Activated CD4-positive, alpha-beta T cell treated with anti-CD3 and anti-CD28 coated beads, Interleukin-2, amount 50 U/mL, for 4 hours (primary cell): ENCODE data around the gene ERO1B.
A peak's percentile ranks its signal among the peaks of the same experiment; 100 is the strongest.

Experiments
- DNase-seq, 2 experiments: peaks; one replicate each; pipeline ENCODE4 v3.0.0-alpha.2; 2020

The ERO1B gene

DNA sequence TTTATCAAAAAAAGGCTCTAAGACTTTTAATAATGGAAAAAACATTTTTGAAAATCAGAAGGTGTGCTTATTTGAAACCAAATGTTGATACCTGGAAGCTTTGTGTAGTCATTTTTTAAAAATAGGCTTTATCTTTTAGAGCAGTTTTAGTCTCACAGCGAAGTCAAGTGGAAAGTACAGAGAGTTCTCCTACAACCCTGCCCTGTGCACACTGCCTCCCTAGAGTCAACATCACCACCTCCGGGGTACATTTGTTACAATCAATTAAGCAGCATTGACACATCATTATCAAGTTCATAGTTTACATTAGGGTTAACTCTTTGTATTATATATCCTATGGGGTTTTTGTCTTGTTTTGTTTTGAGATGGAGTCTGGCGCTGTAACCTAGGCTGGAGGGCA, 10.7 kb upstream of the ERO1B start:
- no peak for DNase-seq

DNA sequence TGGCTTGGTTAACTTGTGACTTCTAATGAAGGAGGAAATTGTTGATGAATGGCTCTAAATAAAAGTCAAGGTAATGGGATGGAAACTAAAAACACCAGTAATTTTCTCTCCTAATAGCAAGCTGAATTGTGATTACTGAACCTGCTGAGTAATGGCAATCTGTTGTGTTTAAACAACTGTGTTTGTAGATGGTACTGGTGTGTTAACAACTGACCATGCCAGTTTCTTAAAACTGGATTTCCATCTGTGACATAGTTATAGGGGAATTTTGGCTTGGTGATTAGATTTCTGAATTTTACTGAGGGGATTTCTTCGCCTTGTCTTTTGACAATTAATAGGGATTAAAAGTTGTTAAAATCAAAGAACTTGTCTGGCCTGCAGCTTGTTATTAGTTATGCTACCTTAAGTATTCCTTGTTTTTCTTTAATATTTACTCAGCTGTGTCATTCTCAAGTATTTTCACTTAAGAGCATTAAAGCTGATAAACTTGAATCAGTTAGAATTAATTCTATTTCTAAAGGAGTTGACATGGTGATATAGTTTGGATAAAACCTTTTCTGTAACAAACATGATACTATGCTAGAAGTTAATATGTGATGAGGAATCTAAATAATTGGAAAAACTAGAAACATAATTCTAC, 7.9 kb upstream of the ERO1B start:
- DNase-seq, result no peak

DNA sequence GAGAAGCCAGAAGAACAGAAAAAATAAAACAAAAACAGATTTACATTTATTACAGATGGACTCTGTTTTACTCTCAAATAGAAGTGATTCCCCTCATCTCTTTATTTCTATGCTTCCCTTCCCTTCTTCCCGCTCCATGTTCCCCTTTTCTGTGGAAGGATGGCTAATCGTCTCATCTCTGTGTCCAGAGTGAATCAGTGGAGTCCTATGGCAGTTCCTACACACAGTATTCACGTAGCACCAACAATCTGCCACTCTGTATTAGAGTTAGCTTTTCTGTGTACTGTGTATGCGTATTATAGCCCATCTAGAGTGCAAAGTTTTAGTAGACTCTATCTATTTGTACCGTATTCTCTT, 6.8 kb upstream of the ERO1B start:
- DNase-seq, result no peak

DNA sequence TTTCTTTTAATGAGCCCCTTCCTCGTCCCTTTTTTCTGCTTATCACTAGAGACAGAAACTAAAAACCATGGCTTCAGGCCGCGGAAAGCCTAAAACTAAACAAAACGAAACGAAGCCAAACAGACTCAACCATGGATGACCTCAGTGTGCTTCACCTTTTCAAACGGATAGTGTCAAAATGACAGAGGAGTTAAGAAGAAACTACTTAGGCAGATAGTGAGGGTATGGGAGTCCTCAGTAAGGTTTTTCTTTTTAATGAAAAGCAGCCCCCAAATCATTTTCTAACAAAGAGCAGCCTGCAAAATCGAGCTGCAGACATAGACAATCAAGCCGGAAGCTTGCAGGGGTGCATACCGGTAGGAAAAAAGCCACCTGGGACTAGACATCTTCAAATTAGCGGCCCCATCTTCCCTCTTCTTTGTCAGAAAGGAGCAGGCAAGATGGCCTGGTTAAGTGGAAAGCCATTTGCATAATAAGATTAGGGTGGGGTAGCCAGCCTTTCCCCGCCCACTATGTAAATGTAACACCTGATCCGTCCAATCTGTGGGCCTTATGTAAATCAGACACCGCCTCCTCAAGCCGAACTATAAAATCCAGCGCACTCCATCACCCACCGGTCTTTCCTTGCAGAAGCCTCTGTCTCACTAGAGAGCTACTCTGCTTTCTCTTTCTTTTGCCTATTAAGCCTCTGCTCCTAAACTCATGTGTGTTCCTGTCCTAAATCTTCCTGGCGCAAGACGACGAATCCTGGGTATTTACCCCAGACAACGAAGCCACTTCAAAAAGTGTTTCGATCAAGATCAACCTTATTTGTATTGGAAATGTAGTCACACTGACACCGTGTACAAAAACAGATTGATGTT, 6.2 kb upstream of the ERO1B start:
- DNase-seq, result no peak

DNA sequence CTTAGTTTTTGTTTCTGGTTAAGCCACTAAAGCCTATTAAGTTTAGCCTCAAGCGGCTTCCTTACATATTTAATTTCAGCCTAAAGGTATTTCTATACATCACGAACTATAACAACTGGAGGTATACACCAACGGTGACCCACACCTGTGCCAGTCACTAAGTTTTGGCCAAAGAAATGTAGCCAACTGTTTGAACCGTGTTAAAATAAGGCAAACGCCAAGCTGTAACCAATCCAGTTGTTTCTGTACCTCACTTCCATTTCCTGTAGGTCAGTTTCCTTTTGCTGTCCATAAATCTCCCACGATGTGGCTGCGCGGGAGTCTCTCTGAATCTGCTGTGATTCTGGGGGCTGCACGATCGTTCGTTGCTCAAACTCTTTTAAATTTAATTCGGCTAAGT, 5.6 kb upstream of the ERO1B start:
- no peak for DNase-seq

DNA sequence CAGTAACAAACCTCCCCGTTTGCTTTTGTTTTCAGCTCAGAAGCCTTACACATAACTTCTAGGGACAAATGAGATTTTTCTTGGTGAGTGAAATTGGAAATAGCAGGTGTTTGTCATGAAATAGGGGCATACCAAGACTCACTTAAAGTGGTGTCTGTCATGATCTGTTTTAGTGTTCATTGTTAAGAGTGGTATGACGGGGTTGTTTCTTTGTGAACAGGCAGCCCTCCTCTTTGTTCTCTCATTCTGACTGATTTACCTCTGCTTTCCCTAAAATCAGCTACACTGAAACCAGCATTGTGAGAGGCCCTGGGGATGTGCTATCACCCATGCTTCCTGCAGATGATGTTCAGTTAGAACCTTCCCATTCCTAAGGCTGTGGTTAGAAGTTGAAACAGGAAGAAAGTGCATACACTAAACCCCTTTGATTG, 2.5 kb upstream of the ERO1B start:
- DNase-seq, result no peak

DNA sequence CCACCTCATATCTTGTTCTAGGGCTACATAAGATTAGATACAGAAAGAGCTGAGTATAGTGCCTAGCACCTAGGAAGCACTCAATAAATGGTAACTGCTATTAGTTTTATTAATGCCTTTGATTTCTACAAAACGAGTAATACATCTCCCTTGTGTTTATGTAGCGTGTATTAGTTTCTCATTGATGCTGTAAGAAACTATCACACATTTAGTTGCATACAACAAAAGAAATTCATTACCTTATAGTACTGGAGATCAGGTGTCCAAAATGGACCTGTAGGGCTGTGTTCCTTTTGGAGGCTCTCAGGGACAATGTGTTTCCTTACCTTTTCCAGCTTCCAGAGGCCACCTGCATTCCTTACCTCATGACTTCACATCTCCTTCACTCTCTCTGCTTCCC, 961 bp upstream of the ERO1B start:
- DNase-seq, result no peak

DNA sequence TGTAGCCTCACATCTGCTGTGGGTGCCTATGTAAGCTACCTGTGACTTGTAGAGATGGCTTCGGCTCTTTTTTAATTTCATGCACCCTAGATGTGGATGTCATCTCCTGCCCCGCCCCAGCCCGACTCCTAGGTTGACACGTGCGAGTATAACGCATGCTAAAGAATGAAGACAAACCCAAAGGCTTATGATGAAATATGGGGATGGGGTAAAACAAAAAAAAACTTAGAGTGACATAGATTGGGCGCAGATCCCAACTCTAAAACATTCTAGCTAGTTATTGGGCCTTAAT, 613 bp upstream of the ERO1B start:
- peak; percentile 37 to 39 for DNase-seq

DNA sequence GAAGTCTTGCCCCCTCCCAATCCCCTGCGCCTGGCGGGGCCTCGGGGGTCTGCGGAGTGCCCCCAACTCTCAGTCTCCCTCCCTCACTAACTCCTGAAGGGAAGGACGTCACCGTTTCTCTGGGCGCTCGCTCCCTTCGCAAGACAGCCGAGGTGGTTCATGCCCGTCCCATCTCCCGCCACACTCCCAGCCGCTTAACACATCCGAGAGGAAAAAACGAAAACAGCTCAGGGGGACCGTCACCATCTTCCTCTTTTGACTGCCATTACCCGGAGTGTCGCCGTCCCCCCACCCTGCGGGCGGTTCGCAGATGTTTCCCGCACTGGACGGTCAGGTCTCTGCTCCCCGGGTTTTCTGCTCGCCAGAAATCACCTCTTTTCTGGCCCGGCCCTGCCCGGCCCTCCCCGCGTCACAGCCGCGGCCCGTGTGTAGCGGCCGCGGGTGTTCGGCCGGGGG, 532 bp downstream of the ERO1B start:
- peak; percentile 7 to 15 for DNase-seq

DNA sequence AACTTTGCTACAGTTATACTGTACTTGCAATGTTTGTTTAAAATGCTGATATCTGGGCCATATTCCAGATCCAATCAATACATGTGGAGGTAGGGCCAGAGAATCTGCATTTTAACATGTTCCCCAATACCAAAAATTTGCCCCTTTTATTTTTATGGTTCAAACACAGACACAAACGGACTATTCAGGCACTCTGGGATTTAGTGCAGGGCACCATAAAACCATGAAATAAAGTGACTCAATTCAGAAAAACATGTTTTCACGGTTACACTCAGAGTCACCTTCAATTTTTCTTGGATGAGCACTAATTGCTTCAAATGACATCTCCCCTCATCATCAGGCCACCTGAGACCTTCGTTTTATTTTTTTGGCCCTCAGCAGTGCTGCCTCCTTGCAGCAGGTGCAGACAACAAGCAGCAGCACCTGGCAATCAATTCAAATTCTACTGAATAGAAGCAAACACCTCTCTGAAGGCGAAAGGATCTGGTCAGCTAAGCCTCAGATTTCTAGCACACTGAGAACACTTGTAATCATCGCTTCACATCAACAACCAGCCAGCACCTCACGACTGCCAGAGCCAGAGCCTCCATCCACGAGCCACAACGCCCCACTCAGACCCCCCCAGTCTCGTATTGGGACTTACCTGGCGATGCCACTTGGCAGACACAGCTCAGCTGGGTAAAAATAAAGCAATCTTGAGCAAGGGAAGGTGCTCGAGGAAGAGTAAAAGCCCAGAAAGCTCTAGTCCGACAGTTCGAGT, 1.1 kb downstream of the ERO1B start:
- peak; percentile 8 to 13 for DNase-seq

DNA sequence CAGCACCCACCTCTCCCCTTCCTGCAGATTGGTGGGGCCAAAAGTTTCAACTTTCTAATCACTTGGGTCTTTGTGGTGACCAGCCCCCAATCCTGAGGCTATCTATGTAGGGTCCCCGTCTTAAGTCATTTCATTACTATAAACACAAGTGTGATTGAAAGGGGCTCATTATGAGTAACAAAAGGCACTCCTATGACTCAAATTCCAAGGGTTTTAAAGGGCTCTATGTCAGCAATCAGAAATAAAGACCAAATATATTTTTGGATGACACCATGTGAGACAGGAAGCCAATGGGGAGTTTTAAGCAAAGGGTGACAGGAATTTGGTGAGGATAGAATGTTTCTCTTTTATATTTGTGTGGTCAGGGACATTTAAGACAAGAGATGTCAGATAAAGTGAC, 6.2 kb downstream of the ERO1B start:
- DNase-seq, result no peak

DNA sequence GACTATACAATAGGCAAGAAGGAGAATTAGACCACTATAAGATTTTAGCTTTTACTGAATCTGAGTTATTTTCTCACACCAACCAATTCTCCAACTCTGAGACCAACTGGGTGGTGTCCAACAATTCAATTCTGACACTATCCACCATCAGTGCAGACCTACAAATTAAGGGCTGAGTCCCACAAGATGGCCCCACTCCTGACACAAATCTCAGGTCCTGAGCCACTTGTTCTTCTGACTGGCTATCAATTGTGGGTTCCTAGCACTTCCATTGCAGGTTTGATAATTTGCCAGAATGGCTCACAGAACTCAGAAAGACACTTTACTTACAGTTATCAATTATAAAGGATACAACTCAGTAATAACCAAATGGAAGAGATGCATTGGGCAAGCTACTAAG, 6.7 kb downstream of the ERO1B start:
- no peak for DNase-seq

DNA sequence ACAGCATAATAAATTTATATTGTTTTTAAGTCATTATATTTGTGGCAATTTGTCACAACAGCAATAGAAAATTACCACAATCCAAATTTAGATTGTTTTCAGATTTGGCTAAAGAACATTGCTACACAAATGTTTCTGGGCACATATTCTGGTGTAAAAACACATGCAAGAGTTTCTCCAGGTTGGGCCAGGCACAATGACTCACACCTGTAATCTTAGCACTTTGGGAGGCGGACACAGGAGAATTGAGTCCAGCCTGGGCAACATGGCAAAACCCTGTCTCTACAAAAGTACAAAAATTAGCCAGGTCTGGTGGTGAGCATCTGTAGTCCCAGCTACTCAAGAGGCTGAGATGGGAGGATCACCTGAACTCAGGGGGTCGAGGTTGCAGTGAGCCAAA, 8.4 kb downstream of the ERO1B start:
- no peak for DNase-seq

DNA sequence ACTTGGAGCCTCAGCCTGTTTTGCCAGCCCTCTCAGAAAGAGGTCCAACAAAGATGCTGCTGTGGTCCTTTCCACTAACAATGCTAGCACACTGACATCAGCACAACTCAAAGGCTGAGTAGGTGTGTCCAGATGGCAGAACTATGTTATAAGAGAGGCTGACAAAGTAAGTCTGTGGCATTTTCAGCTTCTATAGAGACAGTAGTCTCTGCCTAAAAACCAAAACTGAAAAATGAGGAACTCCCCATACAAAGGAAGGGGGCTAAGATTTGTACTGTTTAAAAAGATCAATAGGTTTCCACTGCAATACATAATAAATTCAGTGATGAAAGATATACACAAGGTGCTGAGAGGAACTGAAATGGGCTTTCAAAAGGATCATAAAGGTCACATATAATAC, 12.3 kb downstream of the ERO1B start:
- DNase-seq, result no peak

DNA sequence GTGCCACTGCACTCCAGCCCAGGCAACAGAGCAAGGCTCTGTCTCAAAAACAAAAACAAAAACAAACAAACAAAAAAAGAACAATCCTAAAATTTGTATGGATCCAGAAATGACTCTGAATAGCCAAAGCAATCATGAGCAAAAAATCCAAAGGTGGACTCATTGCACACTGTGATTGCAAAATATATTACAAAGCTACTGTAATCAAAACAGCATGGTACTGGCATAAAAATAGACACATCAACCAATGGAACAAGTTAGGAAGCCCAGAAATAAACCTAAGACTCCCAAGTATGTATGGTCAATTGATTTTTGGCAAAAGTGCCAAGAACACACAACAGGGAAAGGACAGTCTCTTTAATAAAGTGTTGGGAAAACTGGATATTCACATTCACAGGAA, 19.9 kb downstream of the ERO1B start:
- no peak for DNase-seq

DNA sequence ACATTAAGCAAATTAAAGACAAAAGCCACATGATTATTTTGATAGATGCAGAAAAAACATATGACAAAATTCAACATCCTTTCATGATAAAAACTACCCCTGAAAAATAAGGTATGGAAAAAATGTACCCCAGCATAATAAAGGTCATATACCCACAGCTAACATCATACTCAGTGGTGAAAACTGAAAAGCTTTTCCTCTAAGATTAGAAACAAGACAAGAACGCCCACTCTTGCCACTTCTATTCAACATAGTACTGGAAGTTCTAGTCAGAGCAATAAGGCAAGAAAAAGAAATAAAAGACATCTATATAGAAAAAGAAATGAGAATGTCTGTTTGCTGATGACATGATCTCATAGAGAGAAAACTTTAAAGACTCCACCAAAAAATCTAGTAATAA, 20.7 kb downstream of the ERO1B start:
- DNase-seq, result no peak

DNA sequence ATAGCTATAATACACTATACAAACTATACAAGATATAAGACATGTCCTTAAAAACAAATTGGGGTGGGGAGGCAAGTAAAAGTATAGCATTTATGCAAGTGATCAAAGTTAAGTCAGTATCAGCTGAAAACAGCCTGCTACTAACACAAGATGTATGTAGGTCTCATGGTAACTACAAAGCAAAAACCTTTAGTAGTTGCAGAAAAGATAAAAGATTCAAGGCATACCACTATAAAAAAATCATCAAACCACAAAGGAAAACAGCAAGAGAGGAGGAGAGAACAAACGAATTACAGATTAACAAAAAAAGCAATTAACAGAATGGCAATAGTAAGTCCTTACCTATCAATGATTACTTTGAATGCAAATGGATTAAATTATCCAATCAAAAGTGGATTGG, 22.7 kb downstream of the ERO1B start:
- DNase-seq, result no peak

DNA sequence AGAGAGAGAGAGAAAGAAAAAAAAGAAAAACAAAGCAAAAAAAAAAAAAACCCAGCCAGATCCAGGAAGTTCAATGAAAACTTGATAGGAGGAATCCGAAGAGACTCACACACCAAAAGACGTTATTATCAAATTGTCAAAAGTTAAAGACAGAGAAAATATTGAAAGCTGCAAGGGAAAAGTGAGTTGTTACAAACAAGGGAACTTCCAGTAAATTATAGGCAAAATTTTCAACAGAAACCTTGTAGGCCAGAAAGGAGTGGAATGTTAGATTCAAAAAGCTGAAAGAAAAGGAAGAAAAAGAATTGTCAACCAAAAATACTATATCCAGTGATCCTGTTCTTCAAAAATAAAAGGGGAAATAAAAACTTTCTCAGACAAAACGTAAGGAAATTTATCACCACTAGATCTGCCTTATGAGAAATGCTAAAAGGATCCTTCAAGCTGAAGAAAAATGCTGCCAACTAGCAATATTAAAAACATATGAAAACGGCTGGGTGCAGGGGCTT, 23.6 kb downstream of the ERO1B start:
- DNase-seq, result no peak

DNA sequence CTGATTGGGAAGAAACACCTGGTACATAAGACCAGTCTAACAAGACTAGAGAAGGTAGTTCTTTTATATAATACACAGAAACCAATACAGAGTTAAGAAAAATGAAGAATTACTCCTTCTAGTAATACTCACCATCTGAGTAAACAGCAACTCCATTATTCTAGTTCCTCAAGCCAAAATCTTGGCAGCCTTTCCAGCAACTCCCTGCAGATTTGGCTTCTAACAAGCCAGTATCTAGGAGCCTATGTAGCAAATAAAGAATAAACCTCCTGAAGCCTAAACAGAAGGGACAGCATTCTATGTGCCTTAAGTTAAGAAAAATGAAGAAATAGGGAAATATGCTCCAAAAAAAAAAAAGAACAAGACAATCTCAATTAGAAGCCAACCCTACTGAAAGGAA, 24.5 kb downstream of the ERO1B start:
- DNase-seq, result no peak

DNA sequence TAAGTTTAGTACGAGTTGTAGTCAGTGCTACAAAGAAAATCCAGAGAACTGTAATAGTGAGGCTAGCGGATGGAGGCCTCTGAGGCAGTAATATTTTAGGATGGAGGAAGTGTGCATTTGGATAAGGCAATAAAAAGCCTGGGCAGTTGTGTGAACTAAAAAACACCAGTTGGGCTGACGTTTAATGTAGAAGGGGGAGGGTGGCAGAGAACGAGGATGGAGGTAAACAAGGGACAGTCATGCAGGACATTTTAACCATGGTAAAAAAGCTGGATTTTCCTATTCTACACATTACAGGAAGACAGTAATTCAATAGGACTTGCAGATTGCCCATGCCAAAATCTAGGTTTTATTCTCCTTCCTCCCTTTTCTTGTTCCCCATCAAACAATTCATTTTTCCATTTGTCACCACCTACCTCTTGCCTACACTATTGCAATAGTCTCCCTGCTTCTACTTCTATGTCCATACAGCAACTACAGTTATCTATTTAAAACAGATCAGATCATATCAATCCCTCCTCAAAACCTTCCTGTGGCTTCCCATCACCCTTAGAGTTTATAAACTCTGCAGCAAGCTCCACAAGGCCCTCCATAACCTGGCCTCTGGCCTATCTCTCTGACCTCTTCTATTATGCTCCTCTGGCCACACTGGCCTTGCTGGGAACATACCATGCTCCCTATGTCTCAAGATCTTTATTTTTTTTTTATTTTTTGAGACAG, 27.7 kb downstream of the ERO1B start:
- no peak for DNase-seq

DNA sequence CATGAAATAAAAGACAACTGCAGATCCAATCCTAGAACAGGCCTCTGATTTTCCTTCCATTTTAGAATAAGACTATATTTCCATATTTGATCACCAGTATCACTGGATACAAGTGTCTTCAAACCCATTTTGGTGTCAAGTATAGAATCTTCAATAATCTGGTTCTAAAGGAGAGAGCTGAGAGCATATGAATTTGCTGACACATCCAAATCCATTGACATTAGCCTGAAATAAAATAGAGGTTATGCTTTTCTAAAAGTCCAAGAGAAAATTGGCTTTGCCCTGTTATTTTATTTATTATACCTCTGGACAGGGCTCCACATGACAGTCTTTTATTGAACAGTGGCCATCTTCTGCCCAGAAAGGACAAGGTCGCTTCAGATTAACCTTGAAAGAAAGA, 28.6 kb downstream of the ERO1B start:
- no peak for DNase-seq

DNA sequence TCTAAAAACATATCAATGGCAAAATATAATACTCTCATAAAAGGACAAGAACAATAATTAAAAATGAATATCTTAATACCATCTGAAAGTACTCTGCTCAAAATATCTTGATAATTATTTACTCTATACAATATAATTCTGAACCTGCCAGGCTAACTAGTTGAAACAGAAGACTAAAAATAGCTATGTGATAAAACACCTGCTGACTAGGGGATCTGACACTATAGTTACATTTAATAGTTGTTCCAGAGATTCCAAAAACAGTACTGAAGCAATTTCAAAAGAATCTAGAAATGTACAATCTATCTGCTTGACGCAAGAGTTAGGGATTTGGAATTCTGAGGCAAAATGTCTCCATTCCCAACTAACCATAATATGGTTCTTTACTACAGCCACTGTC, 30.2 kb downstream of the ERO1B start:
- no peak for DNase-seq

DNA sequence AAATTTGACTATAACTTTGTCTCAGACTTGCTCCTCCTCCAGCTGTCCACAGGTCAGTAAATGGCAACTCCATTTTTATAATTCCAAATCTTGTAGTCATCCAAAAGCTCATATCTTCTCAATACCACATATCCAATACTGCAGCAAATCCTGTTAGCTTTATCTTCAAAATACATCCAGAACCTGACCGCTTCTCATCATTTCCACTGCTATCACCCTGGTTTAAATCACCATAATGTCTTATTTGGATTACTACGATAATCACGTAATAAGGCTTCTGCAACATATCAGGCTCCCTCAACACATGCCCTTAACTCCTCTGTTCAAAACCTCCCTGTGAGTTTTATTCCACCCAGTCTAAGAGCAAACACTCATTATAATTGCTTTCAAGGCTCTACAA, 34.5 kb downstream of the ERO1B start:
- DNase-seq, result no peak
